Activated T-helper 9 cell treated with anti-CD3 and anti-CD28 coated beads, Interleukin-2, amount 50 U/mL, for 16 hours (primary cell): ENCODE results near the gene OR1I1.
"Not testable (repeated sequence)": the region's sequence is repeated elsewhere in the genome, so short reads cannot be mapped to it uniquely, and the experiment has no call there.

ENCODE experiments used
- DNase-seq: peaks from one replicate; pipeline ENCODE4 v3.0.0-alpha.2; 2020; ENCODE audit warnings: low read depth

The OR1I1 gene

GRCh38 chr19:15081911-15082310 is at the start of gene OR1I1:
TSS of gene OR1I1 (plus strand) at chr19:15082211. CDS start at chr19:15087066, 4,855 bp downstream.
- DNase-seq: no peak

- no peak for DNase-seq
Observed at GRCh38 chr19:15035795-15036311, 46.2 kb upstream of the OR1I1 start.

GRCh38 chr19:15037586-15037985 is 44.4 kb upstream of the OR1I1 start:
- DNase-seq: no peak

- DNase-seq: no peak
Observed at GRCh38 chr19:15038294-15038693, 43.7 kb upstream of the OR1I1 start.

GRCh38 chr19:15042003-15042402 is 40.0 kb upstream of the OR1I1 start:
- no peak for DNase-seq

- no peak for DNase-seq
Observed at GRCh38 chr19:15042826-15043225, 39.2 kb upstream of the OR1I1 start.

- DNase-seq: no peak
Observed at GRCh38 chr19:15045506-15045905, 36.5 kb upstream of the OR1I1 start.

- no peak for DNase-seq
Observed at GRCh38 chr19:15047680-15048079, 34.3 kb upstream of the OR1I1 start.

GRCh38 chr19:15048128-15048527 is 33.9 kb upstream of the OR1I1 start:
- no peak for DNase-seq

- no peak for DNase-seq
Observed at GRCh38 chr19:15048885-15049541, 33.0 kb upstream of the OR1I1 start, which contains the start of gene CASP14. TSS of gene CASP14 (plus strand) at chr19:15049480. CDS start at chr19:15052252, 2,772 bp downstream.

GRCh38 chr19:15050639-15051038 is 31.4 kb upstream of the OR1I1 start:
- DNase-seq: no peak

- DNase-seq: no peak
Observed at GRCh38 chr19:15062036-15062435, 20.0 kb upstream of the OR1I1 start.

GRCh38 chr19:15070386-15070785 is 11.6 kb upstream of the OR1I1 start:
- DNase-seq: not testable (repeated sequence)

- DNase-seq: no peak
Observed at GRCh38 chr19:15072930-15073647, 8.9 kb upstream of the OR1I1 start.

GRCh38 chr19:15074371-15074770 is 7.6 kb upstream of the OR1I1 start:
- DNase-seq: no peak

- no peak for DNase-seq
Observed at GRCh38 chr19:15075806-15076205, 6.2 kb upstream of the OR1I1 start.

GRCh38 chr19:15080002-15080401 is 2.0 kb upstream of the OR1I1 start:
- DNase-seq: not testable (repeated sequence)

GRCh38 chr19:15087182-15087581 is 5.2 kb downstream of the OR1I1 start:
- DNase-seq: no peak

- DNase-seq: no peak
Observed at GRCh38 chr19:15091918-15092753, 10.1 kb downstream of the OR1I1 start.

- no peak for DNase-seq
Observed at GRCh38 chr19:15093001-15093400, 11.0 kb downstream of the OR1I1 start.

GRCh38 chr19:15096223-15096622 is 14.2 kb downstream of the OR1I1 start:
- no peak for DNase-seq

- DNase-seq: not testable (repeated sequence)
Observed at GRCh38 chr19:15097980-15098379, 16.0 kb downstream of the OR1I1 start.
